ENCODE measurements around the gene BMP6.

- TF ChIP-seq EZH2 (IDR thresholded peaks at IDR 0.05; ENCODE audit: insufficient read depth, poor library complexity, severe bottlenecking) (no peak), EZH2phosphoT487 (IDR thresholded peaks at IDR 0.05; ENCODE audit: insufficient read depth, low read depth) (no peak)
These were observed 23.6 kb downstream of the BMP6 start for GRCh38 chr6:7749478-7749877.
